Gastrocnemius medialis (tissue), 4 donors: ENCODE measurements around the gene ADARB2. TPM values are rescaled to one million over a fixed set of nuclear protein-coding genes. Genes with fewer than 3 reads are reported as not detected.

ENCODE experiments used
- ATAC-seq, 2 donors: fragments of 150-250 bp; one replicate each; pipeline ENCODE4 v1.9.1; 2016
- DNase-seq, 2 donors: peaks; one replicate each; pipeline ENCODE4 v3.0.0-alpha.2; 2019
- H3K27ac ChIP-seq, 4 donors: fragments of 200-600 bp; sonication (generic); 1 replicate in 1 of 4; 2 replicates in 3 of 4; pipeline ENCODE4 v1.5.1; 2016 to 2018; ENCODE audit warnings: mild to moderate bottlenecking in 2 of 4, moderate library complexity in 1 of 4
- H3K27me3 ChIP-seq, 3 donors: fragments of 200-600 bp; sonication (generic) in 2 of 3; 1 replicate in 1 of 3; 2 replicates in 2 of 3; pipeline versions ENCODE4 v1.5.1 to v1.6.0; 2016 to 2019; ENCODE audit warnings: mild to moderate bottlenecking in 1 of 3, moderate library complexity in 1 of 3
- H3K36me3 ChIP-seq, 2 donors: fragments of 200-600 bp; sonication (generic) in 1 of 2; one replicate each; pipeline ENCODE4 v1.5.1; 2017 to 2018
- H3K4me1 ChIP-seq, 2 donors: fragments of 200-600 bp; sonication (generic) in 1 of 2; one replicate each; pipeline ENCODE4 v1.5.1; 2016 to 2017; ENCODE audit warnings: mild to moderate bottlenecking in 2 of 2
- H3K4me3 ChIP-seq, 4 donors: fragments of 200-600 bp; sonication (generic) in 3 of 4; 1 replicate in 1 of 4; 2 replicates in 3 of 4; pipeline ENCODE4 v1.5.1; 2016 to 2019; ENCODE audit warnings: mild to moderate bottlenecking in 2 of 4
- H3K9me3 ChIP-seq, 3 donors: fragments of 200-600 bp; sonication (generic) in 2 of 3; 1 replicate in 1 of 3; 2 replicates in 2 of 3; pipeline ENCODE4 v1.5.1; 2016 to 2019
- CTCF ChIP-seq, 5 experiments: fragments of 450-650 bp in 3 of 5; fragments of 200-600 bp in 2 of 5; sonication (generic) in 2 of 5; IDR thresholded peaks in 4 of 5; conservative IDR thresholded peaks in 1 of 5; 1 replicate in 4 of 5; 2 replicates in 1 of 5; pipeline ENCODE4 v1.5.1; 2016 to 2019; ENCODE audit warnings: antibody characterized with exemption in 5 of 5, mild to moderate bottlenecking in 3 of 5, moderate library complexity in 3 of 5
- POLR2A ChIP-seq, 2 donors: fragments of 450-650 bp; IDR thresholded peaks; one replicate each; pipeline ENCODE4 v1.6.1; 2017; ENCODE audit warnings: antibody characterized with exemption in 2 of 2, mild to moderate bottlenecking in 2 of 2, moderate library complexity in 2 of 2
- in situ Hi-C, 4 donors: fragments of 200-750 bp; cut with MboI; loops; one replicate each; pipeline versions ENCODE4 v1.15.0 to v1.8.0; 2017; ENCODE audit warnings: low sequenced_read_pairs in 4 of 4
- intact Hi-C: fragments of 100-400 bp; cut with DNase I; formaldehyde crosslinking; loops from one replicate; pipeline ENCODE4 v1.15.1; 2023; ENCODE audit warnings: low total_unique reads
- total RNA-seq, 4 donors: library from RNA; depleted of rRNA; stranded (reverse); fragments of >200 nt; gene quantifications; one replicate each; pipeline versions ENCODE4 v1.1.0 to v1.2.3, GENCODE V29; 2016

ADARB2 gene
- total RNA-seq, 4 donors from 2014 or later = 0.07 to 0.87 (median 0.10) TPM

GRCh38 chr10:1545524-1545923 is 191.8 kb downstream of the ADARB2 start:
- H3K4me1 ChIP-seq = no peaks in the 10 kb centered on the region
- H3K9me3 ChIP-seq = no peaks in the 10 kb centered on the region
- DNase-seq (no peak), ATAC-seq (no peak)
- no peak overlapping the region for H3K27ac ChIP-seq
- TF ChIP-seq CTCF (IDR thresholded peaks at IDR 0.05 in 4 of 5, conservative IDR thresholded peaks at IDR 0.05 in 1 of 5) (no peak), POLR2A (IDR thresholded peaks at IDR 0.05) (no peak)
- H3K36me3 ChIP-seq = no peaks in the 10 kb centered on the region
- H3K27me3 ChIP-seq = peaks cover 0 to 4% (median 2%) of the 10 kb centered on the region in 3 donors
- no peak overlapping the region for H3K4me3 ChIP-seq
- in situ Hi-C loops (no loop called here), intact Hi-C loops (no loop called here)

- peaks cover 0 to 4% (median 2%) of the 10 kb centered on the region in 3 donors for H3K27me3 ChIP-seq
- no peak for DNase-seq
- H3K36me3 ChIP-seq = no peaks in the 10 kb centered on the region
- intact Hi-C loops = no loop called here
- ATAC-seq = no peak
- no peak overlapping the region for H3K4me3 ChIP-seq
- no peaks in the 10 kb centered on the region for H3K4me1 ChIP-seq
- TF ChIP-seq POLR2A (IDR thresholded peaks at IDR 0.05) (no peak), CTCF (IDR thresholded peaks at IDR 0.05 in 4 of 5, conservative IDR thresholded peaks at IDR 0.05 in 1 of 5) (no peak)
- no peaks in the 10 kb centered on the region for H3K9me3 ChIP-seq
- H3K27ac ChIP-seq = no peak overlapping the region
- in situ Hi-C loops = no loop called here
These were observed 192.4 kb downstream of the ADARB2 start for GRCh38 chr10:1544929-1545328.

GRCh38 chr10:1544209-1544673 is 193.1 kb downstream of the ADARB2 start:
- Histone ChIP-seq H3K27me3 (peaks cover 0 to 4% (median 2%) of the 10 kb centered on the region in 3 donors), H3K4me3 (no peak overlapping the region), H3K36me3 (no peaks in the 10 kb centered on the region), H3K4me1 (no peaks in the 10 kb centered on the region), H3K9me3 (no peaks in the 10 kb centered on the region), H3K27ac (no peak overlapping the region)
- ATAC-seq (no peak), DNase-seq (no peak)
- in situ Hi-C loops = no loop called here
- intact Hi-C loops = no loop called here
- TF ChIP-seq CTCF (IDR thresholded peaks at IDR 0.05 in 4 of 5, conservative IDR thresholded peaks at IDR 0.05 in 1 of 5) (no peak), POLR2A (IDR thresholded peaks at IDR 0.05) (no peak)

- TF ChIP-seq POLR2A (IDR thresholded peaks at IDR 0.05) (no peak), CTCF (IDR thresholded peaks at IDR 0.05 in 4 of 5, conservative IDR thresholded peaks at IDR 0.05 in 1 of 5) (no peak)
These were observed 193.7 kb downstream of the ADARB2 start for GRCh38 chr10:1543596-1543995.

GRCh38 chr10:1542941-1543340 is 194.4 kb downstream of the ADARB2 start:
- TF ChIP-seq POLR2A (IDR thresholded peaks at IDR 0.05) (no peak), CTCF (IDR thresholded peaks at IDR 0.05 in 4 of 5, conservative IDR thresholded peaks at IDR 0.05 in 1 of 5) (no peak)
- Histone ChIP-seq H3K9me3 (no peaks in the 10 kb centered on the region), H3K36me3 (no peaks in the 10 kb centered on the region), H3K4me3 (no peak overlapping the region), H3K27me3 (peaks cover 0 to 4% (median 2%) of the 10 kb centered on the region in 3 donors), H3K27ac (no peak overlapping the region), H3K4me1 (no peaks in the 10 kb centered on the region)
- intact Hi-C loops (no loop called here), in situ Hi-C loops (no loop called here)
- DNase-seq = no peak
- ATAC-seq = no peak

More at GRCh38 chr10:1543596-1543995, 193.7 kb downstream of the ADARB2 start:
- Histone ChIP-seq H3K9me3 (no peaks in the 10 kb centered on the region), H3K27ac (no peak overlapping the region), H3K4me1 (no peaks in the 10 kb centered on the region), H3K36me3 (no peaks in the 10 kb centered on the region), H3K4me3 (no peak overlapping the region), H3K27me3 (peaks cover 0 to 4% (median 2%) of the 10 kb centered on the region in 3 donors)
- DNase-seq = no peak
- intact Hi-C loops (no loop called here), in situ Hi-C loops (no loop called here)
- ATAC-seq = no peak
